Loucy (cell line): ENCODE results near the gene ZNF385B.

Experiments used
- EZH2phosphoT487 ChIP-seq: fragments of 200-600 bp; IDR thresholded peaks from 2 replicates; pipeline ENCODE4 v1.6.1; 2018; ENCODE audit warnings: antibody characterized with exemption, mild to moderate bottlenecking, moderate library complexity, borderline replicate concordance
- TF ChIP-seq, protein P1 (sequence below): fragments of 200-600 bp; sonication (generic); conservative IDR thresholded peaks from 2 replicates; pipeline ENCODE4 v1.5.1; 2014; ENCODE audit warnings: mild to moderate bottlenecking, antibody characterized with exemption, low read length

DNA sequence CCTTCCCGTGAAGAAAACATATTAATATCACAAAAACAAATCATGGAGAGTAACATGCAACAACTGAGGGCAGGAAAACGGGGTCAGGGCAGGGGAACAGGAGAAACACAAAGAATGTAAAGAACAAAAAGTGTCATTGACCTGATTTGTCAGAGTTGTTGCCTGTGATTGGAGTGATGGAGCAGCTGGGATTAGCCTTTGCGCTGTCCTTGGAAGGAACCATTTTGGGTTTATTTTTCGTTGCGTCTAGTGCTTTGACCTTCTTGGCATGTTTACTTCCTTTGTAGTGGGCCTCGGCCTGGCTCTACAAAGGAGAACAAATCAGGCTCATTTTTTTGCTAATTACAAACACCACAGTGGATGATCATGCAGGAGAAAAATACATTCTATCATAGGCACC, 378.3 kb downstream of the ZNF385B start:
- TF ChIP-seq, protein P1, sequence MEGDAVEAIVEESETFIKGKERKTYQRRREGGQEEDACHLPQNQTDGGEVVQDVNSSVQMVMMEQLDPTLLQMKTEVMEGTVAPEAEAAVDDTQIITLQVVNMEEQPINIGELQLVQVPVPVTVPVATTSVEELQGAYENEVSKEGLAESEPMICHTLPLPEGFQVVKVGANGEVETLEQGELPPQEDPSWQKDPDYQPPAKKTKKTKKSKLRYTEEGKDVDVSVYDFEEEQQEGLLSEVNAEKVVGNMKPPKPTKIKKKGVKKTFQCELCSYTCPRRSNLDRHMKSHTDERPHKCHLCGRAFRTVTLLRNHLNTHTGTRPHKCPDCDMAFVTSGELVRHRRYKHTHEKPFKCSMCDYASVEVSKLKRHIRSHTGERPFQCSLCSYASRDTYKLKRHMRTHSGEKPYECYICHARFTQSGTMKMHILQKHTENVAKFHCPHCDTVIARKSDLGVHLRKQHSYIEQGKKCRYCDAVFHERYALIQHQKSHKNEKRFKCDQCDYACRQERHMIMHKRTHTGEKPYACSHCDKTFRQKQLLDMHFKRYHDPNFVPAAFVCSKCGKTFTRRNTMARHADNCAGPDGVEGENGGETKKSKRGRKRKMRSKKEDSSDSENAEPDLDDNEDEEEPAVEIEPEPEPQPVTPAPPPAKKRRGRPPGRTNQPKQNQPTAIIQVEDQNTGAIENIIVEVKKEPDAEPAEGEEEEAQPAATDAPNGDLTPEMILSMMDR = no peak
- no peak for TF ChIP-seq EZH2phosphoT487
